GM21367 (cell line): Measurements from ENCODE around the gene TMCO1.
"Not testable (repeated sequence)": the region's sequence is repeated elsewhere in the genome, so short reads cannot be mapped to it uniquely, and the experiment has no call there.

Experiments used
- ATAC-seq: cut with Tn5 transposase; IDR thresholded peaks from one replicate; pipeline ENCODE4 v1.9.1; 2021; ENCODE audit not compliant: unreplicated experiment

Gene TMCO1, protein sequence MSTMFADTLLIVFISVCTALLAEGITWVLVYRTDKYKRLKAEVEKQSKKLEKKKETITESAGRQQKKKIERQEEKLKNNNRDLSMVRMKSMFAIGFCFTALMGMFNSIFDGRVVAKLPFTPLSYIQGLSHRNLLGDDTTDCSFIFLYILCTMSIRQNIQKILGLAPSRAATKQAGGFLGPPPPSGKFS

DNA sequence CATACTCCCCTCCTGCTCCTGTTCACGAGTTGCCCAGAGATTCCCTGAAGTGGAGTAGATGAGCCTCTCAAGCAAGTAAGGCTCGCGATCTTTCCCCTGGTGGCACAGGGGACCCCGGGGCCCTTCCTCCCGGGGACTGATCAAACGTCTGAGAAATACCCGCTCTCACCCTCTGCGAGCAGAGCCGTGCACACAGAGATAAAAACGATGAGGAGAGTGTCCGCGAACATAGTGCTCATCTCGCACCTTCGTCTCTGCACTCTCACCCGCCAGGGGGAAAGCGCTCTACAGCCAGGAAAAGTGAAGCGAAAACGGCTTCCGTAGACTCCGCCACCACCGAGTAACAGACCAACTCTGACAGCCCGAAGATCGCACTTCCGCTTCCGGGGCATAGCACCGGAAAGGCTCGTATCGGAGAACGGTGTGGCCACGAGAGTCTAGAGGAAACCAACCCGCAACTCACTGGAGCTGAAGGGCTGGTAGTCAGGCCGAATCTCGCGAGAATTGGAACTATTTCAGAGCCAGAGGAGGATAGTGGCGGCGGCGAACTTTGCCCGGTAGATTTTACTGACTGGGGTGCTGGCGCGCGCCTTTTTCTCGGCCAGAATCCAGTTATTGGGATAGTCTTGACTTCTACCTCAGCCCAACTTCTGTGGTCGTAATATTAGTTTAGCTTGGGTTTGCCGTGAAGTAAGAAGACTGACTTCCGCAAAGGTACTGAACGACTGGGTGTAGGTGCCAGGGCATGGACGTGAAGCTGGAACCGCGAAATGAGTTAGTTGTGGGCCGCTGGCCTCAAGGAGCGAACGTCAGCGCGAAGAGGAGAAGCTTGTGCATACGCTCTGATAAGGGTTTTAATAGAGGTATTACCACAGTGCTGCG, at the start of gene TMCO1:
Gene TMCO1, minus strand, starts transcription at position 356 of the 882 bp plus-strand sequence. Its CDS starts 117 bp downstream, at position 239.
- peak; percentile 100 for ATAC-seq

DNA sequence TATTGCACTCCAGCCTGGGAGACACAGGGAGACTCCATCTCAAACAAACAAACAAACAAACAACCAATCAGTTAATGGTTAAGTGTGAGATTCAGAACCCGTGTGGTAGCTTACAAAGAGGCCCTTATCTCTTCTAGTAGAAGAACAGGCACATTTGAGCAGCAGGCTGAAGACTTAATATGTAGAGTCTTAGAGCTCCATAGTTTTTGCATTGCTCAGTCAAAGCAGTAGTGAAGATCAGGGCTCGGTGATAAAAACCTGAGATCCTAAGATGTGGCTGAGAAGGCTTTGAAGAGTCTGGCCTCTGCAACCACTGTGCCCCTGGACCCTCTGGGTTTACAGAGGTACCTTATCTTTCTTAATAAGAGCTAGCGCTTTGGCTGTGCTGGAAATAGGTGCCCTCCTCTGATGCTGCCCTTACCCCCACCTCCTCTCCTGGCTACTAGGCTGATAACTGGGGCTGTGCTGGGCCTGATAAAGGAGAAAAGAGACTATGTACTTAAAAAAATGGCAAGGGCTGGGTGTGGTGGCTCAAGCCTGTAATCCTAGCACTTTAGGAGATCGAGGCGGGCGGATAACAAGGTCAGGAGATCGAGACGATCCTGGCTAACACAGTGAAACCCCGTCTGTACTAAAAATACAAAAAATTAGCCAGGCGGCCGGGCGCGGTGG, 48.3 kb upstream of the TMCO1 start:
- no peak for ATAC-seq

DNA sequence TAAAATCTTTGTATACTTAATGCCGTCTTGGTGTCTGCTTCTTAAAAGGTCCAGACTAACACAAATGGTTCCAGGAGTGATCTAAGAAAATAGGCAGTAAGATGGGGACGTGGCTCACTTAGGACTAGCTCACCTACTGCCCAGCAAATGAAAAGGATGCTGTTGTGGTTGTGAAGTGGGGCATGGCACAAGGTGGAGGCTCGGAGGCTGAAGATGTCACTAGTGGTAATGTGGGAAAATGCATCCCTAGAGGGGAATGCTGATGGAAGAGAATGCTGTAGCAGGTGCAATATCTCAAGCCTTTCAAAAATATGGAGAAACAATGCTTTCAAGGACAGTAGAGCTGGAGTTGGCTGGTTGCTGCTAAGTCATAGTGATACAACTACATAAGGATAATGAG, 47.5 kb upstream of the TMCO1 start:
- no peak for ATAC-seq

DNA sequence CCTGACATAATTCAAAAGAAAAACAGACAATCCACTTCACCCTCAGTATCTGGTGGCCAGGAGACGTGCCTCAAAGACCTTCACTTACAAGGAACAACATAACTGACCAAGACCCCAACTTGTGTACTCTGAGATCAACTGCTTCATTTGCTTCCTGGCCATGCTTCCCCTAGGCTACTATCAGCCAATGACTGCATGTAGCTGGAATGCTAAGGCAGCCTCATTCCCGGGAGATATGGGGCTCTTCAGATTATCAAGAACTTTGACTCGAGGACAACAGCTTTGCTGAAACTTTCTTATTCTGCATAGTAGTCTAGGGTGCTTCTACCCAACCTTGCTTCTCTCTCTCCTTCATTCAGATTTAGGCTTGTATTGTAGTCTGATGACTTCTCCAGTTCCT, 47.1 kb upstream of the TMCO1 start:
- ATAC-seq, result no peak

DNA sequence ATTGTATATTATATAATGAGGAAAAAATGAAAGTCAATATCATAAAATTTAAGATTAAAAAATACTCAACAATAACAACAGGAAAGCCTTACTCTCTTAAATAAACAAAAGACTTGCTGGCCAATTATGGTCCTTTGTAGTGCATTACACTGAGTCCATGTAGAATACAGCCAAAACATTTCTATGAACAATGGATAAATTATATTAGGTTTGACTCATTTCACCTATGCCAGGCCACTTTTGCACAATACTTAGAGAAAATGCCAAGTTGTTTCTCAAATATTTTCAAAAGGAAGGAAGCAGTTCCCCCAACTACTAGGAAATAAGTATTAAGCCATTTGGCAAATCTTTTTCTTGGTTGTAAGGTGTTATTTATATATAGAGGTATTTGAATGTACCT, 38.9 kb upstream of the TMCO1 start:
- ATAC-seq, result no peak

DNA sequence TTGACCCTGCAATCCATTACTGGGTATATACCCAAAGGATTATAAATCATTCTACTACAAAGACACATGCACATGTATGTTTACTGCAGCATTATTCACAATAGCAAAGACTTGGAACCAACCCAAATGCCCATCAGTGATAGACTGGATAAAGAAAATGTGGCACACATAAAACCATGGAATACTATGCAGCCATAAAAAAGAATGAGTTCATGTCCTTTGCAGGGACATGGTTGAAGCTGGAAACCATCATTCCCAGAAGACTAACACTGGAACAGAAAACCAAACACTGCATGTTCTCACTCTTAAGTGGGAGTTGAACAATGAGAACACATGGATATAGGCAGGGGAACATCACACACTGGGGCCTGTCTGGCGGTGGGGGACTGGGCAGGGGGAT, 35.8 kb upstream of the TMCO1 start:
- not testable (repeated sequence) for ATAC-seq

DNA sequence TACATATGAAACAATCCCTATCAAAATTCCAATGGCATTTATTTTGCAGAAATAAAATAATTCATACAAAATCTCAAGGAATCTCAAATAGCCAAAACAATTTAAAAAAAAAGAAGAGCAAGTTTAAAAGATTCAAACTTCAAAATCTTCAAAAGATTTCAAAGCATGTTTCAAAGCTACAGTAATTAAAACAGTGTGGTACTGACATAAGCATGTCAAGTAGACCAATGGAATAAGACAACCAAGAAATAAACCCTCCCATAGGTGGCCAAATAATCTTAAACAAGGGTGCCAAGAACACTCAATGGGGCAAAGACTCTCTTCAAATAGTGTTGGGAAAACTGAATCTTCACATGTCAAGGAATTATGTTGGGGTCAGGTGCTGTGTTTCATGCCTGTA, 30.7 kb upstream of the TMCO1 start:
- ATAC-seq, result no peak

DNA sequence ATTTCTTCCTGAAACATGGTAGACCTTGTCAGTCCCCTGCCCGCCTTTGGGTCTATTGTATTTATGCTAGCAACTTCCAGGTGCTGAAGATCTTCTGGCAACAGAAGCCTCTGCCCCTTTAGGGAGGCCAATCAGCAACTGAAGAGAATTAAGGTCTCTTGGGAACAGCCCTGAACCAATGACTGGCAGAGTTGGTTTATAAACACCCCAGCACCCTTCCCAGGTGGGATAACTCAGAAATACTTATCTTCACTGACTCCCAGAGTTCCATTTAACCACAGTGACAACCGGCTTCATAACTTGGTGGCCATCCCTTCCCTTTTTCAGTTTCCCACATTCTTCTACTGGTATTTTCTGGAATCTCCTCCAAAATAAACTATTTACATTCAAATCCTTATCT, 27.2 kb upstream of the TMCO1 start:
- no peak for ATAC-seq

DNA sequence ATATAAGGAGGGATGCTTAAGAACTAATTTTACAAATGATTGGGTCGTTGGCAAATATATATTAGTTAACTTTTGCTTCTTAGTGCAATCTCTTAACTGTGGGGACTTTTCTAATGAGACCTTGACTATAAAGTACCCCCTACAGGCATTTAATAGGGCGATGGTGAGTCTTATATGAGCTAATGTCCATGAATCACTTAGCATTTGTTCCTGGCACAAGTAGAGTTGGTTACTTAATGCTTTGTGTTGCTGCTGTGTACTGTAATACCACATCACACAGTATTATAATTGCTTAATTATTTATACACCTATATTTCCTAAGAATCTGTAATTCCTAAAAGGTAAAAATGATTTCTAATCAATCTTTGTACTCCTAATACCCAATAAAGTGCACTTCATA, 25.3 kb upstream of the TMCO1 start:
- no peak for ATAC-seq

DNA sequence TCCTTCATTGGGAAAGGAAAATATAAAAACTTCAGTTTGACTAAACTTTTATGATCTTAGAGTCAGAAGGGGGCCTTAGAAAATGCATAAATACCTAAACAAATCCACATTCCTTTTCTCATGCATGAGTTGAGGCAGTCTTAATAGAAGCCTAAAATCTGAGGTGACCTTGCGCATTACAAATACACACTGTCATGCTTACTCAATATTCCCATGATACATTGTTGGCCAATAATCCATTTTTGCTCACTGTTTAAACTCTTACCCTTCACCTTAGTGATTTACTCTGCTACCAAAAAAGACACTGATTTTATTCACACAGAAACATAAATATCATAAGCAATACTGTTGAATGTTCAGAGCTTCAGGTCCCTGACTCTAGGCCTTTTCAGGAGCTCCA, 19.1 kb upstream of the TMCO1 start:
- no peak for ATAC-seq

DNA sequence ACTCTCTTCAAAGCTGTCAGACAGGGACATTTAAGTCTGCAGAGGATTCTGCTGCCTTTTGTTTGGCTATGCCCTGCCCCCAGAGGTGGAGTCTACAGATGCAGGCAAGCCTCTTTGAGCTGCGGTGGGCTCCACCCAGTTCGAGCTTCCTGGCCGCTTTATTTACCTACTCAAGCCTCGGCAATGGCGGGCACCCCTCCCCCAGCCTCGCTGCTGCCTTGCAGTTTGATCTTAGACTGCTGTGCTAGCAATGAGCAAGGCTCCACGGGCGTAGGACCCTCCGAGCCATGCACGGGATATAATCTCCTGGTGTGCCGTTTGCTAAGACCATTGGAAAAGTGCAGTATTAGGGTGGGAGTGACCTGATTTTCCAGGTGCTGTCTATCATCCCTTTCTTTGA, 14.9 kb upstream of the TMCO1 start:
- not testable (repeated sequence) for ATAC-seq

DNA sequence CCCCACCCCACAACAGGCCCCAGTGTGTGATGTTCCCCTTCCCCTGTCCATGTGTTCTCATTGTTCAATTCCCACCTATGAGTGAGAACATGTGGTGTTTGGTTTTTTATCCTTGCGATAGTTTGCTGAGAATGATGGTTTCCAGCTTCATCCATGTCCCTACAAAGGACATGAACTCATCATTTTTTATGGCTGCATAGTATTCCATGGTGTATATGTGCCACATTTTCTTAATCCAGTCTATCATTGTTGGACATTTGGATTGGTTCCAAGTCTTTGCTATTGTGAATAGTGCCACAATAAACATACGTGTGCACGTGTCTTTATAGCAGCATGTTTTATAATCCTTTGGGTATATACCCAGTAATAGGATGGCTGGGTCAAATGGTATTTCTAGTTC, 9.5 kb upstream of the TMCO1 start:
- not testable (repeated sequence) for ATAC-seq

DNA sequence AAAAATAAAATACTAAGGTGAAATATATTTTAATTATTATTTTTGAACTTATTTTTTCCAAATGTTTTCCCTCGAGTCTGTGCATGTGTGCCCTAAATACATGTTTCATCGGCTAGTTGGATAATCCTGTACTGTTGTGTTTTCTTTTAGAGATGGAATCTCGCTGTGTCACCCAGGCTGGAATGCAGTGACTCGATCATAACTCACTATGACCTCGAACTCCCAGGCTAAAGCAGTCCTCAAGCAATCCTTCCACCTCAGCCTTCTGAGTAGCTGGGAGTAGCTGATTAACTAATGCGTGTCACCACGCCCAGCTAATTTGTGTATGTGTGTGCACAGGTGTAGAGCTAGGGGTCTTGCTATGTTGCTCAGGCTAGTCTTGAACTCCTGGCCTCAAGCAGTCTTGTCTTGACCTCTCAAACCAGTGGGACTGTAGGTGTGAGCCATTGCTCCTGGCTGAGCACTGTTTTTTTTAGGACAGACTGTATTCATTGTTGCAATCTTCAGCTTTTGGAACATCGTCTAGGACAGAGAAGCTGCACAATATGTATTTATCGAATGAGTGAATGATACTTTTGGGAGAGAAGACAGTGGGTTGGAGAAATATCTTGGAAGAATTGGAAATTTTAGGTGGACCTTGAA, 4.8 kb upstream of the TMCO1 start:
- ATAC-seq, result no peak

DNA sequence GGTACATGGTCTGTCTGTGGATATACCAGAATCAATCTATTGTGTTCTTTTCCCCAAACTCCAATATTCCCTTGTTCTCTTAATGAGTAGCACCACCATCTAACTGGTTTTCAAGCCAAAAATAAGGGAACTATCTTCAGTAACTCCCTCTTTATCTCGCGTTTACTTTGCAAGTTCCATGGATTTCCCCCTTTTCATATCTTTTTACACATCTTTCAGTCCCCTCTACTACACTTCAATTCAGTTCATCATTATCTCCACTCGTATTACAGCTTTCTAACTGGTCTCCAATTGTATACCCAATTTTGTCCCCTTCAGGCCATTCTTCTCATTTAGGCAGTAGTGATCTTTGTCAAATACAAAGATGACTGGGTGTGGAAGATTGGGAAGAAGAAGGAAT, 4.1 kb upstream of the TMCO1 start:
- ATAC-seq, result no peak

DNA sequence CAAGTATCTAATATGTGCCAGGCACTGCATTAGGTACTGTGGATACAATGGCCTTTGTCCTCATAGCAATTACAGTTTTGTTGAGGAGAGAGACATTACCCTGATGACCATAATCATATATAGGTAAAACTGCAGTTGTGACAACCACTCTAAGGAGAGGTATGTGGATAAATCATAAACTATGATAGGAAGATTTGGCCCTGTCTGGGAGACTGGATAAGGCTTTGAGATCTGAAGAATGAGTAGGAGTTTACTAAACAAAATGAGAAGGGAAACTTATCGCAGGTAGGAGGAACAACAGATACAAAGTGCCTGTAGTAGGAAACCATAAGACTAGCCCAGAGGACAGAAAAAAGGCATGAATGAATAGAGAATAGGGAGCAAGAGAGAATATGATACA, 4.4 kb downstream of the TMCO1 start:
- ATAC-seq, result no peak

DNA sequence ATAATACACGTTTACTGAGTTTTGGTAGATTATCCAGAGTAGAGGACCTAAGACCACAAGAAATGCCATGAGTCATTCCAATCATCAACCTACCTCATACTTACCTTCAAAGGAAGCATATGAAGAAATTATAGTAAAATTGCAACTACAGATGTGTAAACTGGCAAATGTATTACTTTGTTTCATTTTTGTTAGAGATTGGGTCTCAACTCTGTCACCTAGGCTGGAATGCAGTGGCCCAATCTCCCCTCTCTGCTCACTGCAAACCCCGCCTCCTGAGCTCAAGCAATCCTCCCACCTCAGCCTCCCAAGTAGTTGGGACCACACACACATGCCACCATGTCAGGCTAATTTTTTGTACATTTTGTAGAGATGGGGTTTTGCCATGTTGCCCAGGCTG, 5.2 kb downstream of the TMCO1 start:
- ATAC-seq, result no peak

DNA sequence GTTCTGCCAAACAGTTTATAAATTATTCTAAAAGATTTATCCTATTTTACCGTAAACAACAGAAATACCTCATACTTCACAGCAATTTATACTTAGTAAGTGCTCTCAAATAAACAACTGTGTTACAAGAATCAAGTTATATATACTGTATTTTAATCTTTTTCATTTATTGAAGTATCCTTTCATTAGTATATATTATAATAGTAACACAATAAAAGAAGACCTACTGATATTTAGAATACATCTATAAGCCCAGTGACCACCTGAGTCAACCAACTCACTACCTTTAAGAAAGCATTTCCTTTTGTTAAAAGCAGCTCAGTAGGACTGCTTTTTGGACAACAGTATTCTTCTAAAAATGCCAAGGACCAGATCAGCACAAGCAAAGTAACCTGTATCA, 5.9 kb downstream of the TMCO1 start:
- ATAC-seq, result no peak

DNA sequence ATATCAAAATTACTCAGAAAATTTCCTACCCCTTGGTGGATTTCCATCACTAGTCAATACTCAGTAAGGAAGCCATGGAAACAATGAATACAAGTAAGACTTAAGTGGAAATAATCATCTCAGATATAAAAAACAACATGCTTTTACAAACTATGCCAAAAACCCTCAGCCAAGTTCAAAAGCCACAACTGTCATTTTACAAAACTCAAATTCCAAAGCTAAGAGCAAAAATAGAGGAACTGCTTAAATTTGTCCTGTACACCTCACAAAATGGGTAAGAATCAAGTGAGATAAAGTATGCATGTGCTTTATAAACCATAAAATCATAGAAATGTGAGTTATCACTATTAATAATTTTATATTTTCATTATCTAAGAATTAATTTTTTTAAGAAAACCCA, 9.6 kb downstream of the TMCO1 start:
- no peak for ATAC-seq

DNA sequence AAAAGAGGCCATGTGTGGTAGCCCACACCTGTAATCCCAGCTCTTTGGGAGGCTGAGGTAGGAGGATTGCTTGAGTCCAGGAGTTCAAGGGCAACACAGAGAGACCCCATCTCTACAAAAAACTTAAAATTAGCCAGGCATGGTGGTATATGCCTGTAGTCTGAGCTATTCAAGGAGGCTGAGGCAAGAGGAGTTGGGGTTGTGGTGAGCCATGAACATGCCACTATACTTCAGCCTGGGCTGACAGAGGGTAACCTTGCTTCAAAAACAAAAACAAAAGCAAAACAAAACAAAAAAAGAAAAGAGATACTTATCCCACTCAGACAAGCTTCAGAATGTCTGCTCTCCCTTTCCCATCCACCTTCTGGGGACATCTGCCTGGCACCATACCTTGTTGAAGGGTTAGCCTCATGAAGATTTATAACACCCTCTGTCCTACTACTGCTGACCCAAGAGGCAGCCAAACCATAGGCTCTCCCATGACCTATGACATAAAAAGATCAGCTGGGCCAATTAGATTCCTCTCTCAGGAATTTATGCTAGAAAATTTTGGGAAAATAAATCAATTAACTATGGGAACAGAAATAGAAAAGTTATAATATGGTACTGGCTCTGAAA, 13.2 kb downstream of the TMCO1 start:
- no peak for ATAC-seq

DNA sequence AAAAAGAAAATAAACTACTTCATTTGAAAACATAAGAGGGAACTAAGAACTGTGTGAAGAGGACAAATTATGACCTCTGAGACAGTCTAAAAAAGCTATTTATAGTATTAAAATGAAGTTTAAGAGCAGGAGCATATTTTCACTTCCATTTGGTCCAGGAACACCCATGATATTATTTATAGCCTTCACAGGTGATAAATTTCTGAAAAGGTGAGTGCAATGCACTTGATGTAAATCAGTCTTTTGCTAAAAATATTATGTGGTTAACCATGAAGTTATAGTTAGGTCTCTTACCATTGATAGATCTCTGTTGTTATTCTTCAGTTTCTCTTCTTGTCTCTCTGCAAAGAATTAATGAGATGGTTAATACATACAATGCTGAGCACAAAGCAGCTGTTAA, 14.7 kb downstream of the TMCO1 start:
- ATAC-seq, result peak; percentile 86

DNA sequence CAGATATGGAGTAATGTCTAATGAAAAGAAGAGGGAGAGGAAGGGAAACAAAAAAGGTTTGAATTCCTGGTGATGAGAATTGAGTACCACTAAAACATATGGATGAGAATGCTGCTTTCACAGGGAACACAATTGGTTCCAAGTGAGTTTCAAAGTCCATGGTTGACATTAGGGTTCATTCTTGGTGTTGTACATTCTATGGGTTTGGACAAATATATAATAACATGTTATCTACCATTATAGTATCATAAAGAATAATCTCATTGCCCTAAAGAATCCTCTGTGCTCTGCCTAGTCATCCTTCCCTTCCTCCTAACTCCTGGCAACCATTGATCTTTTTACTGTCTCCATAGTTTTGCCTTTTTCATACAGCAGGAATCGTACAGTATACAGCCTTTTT, 20.1 kb downstream of the TMCO1 start:
- no peak for ATAC-seq
